GM19372 (cell line): Measurements from ENCODE around the gene CDH23.

Experiments used
- ATAC-seq: cut with Tn5 transposase; IDR thresholded peaks from one replicate; pipeline ENCODE4 v1.9.1; 2021; ENCODE audit warnings: mild to moderate bottlenecking, low read depth, moderate library complexity; ENCODE audit not compliant: unreplicated experiment

CDH23 gene

DNA sequence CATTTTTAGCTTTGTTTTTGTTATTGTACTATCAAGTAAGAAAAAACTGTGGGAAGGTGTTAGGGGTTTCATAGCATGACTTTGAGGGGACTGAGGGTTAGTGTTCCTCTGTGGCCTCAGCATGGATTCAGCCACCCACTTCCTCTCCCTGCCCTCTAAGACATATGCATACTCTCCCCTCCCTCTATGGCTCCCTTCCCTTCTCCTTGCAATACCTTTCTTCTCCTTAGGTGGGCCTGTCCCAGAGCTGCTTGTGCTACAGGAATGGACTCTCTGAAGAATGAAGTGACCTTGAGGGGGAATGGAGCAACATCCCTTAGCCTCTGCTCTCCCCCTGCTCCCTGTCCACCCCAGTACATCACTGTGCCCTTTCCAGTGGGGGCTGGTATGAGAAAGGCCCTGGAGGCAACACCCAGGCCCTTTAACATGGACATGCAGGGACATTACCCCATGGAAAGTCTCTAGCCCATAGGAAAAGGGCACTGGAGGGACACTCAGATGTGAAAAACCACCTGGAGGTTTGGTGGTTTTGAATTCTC, 22.4 kb downstream of the CDH23 start:
- no peak for ATAC-seq

DNA sequence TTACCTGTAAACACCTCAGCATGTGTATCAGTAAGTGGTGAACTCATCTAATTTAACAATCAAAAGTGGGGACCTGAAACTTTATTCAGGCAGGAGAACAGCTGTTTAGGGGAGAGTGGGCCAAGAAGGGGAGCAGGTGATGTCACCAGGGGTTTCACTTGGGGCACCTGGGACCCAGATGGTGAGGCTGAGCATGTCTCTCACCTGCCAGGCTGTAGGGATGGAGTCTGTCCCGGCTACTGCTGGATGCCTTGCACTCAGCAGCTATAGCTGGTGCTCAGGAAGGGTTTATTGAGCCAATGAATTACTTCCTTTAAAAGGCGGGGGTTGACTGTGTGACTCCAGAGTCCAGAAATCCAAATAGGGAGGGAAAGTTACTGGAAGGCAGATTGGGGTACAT, 23.0 kb downstream of the CDH23 start:
- no peak for ATAC-seq

DNA sequence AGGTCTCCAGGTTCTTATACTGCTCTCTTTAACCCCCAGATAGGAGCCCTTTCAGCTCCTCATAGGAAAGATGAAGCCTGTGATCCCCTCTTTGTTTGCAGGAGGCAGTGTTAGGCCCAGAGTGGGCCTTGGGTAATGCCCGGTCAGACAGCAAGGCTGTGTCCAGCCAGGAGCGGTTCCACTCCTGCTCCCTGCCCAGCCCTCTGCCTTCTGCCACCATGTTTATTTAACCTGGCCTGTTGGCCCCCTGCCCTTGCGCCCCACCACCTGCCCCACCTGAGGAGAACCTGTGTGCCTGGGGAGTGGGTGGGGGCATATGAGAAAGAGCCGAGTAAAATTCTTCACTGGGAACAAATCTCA, 24.3 kb downstream of the CDH23 start:
- ATAC-seq = no peak

DNA sequence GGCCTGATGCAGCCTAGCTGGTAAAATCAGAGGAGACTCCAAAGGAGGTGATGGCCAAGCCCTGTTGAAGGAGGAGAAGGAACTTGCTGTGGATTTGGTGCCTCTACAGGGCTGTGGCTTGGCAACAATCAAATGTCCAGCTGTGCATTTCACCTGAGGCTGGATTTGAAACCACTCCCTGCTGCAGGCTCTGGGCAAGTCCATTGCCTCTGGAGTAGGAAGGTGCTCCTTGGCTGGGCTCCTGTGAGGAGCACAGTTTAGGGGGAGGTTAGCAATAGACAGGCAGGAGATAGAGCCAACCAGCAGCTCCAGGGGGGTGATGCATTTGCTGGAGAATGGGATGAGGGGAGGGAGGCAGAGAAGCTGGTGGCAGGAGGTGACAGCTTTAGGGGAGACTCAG, 26.5 kb downstream of the CDH23 start:
- no peak for ATAC-seq

DNA sequence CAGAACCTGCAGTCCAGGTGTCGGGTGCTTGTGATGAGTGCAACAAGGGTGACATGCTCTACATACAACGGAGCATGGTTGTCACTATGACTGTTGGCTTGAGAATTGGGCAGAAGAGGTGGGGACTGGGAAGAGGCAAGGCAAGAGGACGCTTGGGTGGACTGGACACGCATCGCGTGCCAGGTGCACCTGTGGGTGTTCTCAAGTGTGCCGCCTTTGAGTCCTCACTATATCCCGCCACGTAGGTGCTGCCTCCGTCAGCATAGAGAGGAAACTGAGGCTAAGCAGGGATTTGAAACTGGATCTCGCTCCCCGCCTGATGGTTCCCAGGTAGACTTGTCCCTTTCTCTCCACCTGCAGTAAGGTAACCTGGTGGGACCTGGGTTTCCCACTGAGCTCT, 27.2 kb downstream of the CDH23 start:
- ATAC-seq = no peak

DNA sequence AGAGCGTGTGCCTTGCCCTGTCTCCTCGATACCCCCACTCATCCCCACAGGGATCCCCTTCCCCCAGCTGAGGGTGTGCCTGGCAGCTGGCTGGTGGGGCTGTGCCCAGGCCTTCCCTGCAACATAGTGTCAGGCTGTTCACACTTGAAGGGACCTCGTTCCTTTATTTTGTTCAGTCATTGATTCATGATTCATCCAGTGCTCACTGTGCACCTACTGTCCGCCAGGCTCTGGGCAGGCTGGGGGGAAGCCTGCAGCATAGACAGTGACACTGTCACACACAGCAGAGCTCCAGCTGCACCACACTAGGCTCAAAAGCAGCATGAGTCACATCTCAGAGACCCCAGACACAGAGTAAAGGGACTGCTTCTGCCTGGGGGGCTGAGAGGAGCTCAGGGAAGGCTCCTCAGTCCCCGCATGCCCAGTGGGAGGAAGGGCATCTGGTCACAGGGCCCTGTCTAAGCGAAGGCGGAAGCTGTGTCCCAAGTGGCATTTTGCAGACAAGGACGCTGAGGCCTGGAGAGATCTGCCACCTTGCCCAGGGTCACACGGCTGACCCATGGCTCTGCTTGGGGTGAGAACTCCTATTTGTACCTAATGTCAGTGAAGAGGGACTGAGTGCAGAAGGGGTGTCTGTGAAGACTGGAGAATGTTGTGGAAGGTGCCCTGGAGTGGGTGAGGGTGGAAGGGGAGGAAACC, 27.9 kb downstream of the CDH23 start:
- no peak for ATAC-seq

DNA sequence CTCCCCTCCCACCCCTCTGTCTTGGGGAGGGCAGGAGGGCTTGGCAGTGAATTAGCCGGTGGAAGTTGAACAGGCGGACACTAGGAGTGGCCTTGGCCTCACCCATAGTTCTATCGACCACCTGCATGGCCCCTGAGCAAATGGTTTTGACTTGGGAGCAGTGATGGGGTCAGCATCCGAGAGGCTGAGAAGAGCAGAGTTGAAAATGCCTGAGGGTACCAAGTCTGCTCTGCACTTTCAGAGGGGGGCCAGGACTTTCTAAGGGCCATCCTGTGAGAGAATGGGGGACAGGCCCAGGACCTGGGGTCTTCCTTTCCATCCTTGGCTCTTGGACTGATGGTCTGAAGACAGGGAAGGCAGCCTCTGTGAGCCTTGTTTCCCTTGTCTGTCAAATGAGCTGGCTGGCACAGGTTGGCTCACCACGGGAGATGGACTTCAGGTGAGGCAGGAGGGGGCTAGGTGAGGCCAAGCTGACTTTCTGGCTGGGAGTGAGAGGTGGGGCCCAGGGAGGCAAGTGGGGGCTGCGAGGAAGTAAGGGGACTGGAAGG, 29.4 kb downstream of the CDH23 start:
- ATAC-seq = no peak

DNA sequence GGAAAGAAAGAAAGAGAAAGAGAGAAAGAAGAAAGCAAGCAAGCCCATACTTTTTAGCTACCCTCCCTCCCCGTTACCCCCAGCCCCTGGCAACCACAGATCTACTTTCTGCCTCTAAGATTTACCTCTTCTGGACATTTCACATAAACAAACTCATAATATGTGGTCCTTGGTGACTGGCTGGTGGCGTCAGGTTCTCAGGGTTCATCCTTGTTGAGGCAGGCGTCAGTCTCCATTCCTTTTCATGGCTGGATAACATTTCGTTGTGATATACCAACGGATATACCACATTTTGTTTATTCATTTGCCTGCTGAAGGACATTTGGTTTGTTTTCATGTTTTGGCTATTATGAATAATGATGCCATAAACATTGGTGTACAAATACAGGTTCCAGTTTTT, 30.5 kb downstream of the CDH23 start:
- no peak for ATAC-seq

DNA sequence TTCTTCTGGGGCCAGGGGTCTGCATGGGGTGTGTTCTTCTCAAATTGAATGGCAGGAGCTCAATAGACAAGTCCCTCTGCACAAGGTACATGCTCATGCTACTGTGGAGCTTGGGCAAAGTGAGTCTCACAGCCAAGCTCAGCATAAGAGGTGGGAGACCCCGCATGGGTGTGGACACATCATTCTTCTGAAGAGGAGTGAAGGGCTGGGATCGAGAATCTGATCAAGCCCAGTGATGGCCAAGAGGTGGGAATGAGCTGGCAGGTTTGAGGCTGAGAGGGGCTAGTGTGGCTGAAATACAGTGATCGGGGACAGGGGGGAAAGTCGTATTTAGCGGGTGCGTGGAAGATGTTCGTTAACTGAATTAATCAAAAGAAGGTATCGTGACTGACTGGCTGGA, 32.6 kb downstream of the CDH23 start:
- ATAC-seq = no peak

DNA sequence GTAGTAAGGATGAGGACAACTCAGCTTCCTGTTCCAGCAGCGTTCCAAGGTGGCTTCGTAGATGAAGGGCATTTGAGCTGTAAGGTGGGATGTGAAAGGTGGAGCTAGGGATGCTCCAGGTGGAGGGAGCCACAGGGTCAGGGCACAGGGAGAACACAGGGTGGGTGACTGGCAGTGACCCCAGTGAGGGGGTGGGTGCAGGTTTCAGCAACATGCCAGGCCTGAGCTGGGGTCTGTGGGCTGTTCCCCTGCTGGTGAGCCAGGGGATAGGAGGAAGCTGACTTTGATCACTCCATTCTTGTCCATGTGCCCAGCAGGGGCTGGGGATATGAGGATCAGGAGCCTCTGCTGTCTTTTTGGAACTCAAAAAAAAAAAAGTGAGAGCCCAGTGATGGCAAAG, 33.2 kb downstream of the CDH23 start:
- no peak for ATAC-seq

DNA sequence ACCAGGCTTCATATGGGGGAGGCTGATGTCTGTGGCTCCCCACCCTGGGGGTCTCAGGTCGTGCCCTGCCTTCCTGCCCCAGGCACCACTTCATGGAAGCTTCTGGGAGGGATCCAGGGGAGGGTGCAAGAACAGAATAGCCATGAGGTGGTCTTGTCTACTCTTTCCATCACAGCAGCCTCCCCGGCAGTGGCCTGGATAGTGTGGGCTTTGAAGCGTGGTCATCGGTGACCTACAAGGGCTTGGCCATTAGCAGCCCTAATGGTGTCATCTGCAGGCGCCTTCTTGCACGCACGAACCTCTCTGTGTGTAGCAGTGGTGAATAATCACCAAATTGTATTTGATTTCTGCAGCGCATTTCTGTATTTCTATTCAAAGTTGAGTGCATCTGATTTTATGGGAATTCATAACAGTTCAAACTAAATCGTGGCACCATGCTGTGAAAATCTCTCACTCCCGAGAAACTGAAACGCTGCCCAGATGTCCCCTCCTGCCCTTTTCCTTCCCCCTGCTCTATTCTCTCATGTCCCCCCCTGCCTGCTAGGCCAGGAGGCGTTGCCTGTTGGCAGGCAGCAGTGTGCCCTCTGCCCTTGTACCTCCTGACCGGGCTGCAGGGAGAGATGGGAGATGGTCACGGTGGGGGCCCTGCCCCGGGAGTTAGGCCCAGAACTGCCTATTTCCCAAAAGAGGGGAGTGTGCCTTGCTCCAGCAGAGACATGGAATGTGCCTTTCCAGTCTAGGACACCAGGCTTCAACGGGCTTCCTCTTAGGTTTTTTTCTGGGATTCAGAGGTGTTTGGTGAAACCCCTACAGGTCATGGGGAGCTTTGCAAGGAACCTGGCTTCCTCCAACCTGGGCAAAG, 34.8 kb downstream of the CDH23 start:
- ATAC-seq = no peak

DNA sequence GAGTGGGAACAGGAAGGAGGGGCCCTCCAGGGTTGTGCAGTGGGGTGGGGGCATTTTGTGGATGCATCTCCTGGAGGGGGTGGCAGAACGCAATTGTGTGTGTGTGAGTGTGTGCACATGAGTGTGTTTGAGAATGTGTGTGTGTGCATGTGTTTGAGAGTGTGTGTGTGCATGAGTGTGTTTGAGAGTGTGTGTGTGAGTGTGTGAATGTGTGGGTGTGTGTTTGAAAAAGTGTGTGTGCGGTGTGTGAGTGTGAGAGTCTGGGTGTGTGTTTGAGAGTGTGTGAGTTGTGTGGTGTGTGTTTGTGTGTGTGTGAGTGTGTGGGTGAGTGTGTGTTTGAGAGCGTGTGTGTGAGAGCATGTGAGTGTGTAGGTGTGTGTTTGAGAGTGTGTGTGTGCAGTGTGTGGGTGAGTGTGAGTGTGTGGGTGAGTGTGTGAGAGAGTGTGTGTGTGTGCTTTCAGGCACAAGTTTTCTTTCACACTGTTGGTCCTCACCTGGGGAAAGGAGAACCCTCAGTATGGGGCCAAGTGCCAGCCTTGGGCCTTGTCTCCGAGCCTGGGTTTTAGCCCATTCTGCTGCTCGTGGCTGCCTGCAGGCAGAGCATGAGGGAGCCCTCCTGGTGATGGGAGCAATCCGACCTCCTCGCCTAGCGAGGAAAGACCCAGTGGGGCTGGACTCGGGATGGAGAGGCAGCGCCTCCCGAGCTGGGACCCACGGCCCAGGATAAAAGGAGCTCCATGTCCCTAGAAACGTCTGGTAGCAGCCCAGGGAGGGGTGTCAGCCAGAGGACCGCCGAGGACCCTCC, 35.6 kb downstream of the CDH23 start:
- no peak for ATAC-seq

DNA sequence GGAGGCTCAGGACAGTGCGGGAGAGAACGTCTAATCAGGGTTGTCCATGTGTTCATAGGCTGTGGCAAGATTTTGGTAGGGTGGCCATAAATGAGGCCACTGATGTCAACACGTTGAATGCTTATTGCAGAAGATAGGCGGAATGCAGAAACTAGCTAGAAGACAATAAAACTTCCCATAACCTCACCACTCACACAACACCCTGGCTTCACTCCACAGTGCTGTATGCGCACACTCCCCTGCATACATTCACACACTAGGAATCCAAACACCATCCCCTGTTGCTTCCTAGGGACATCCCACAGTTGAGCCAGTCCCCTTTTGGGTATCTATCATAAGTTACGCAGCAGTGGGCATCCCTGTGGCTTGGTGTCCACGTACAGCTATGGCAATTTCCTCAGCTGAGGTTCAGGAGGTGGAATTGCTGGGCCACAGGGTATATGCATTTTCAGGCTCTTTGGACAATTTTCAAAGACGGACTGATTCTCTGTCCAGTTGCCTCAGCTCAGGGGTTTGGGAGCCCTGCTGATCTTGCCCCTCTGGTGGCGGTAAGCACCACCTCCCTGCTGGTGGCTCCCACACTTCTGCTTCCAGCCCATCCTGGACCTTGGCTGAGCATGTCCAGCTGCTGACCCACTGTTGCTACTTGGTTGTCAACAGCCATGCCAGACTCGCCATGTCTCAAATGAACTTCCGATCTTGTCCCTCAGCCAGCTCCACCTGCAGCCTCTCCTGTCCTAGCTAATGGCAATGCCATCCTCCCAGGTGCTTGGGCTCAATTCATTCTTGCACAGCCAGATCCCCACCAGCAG, 36.4 kb downstream of the CDH23 start:
- no peak for ATAC-seq

DNA sequence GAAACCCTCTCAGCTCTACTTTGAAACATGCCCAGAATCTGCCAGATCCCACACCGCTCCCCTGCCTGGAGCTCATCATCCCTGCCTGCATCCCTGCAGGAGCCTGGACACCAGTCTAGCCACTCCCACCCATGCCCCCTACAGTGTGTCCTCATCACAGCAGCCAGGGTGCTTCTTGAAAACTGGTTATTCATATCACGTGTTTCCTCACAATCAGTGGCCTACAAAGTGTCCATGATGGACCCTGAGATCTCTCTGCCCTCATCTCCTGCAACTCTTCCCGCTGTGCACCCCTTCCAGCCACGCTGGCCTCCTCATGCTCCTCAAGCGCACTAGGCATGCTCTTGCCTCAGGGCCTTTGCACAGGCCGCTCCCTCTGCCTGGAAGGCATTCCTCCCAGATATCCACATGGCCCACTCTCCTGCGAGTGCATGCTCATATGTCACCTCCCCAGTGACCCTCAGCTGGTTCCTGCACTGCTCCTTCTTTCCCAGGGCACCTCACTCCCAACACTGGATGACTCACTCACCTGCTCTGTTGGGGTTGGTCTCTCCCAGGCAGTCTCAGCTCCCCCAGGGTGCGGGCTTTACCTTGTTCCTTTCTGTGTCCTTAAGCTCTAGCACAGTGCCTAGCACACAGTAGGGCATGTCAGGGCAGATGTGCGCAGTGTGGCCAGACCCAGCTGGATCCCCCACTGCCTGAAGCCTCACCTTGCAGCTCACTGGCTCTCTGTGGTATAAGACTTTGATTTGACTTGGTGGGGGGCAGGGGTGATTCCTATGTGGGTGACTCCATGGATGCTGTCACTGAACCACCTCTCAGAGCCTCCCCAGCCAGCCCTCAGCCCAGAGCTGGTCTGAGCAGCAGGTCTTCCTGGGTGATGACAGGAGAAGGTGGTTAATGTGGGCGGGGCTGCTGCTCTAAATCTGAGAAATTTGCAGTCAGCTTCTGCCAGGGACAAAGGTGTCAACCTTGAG, 37.3 kb downstream of the CDH23 start:
- ATAC-seq = no peak

DNA sequence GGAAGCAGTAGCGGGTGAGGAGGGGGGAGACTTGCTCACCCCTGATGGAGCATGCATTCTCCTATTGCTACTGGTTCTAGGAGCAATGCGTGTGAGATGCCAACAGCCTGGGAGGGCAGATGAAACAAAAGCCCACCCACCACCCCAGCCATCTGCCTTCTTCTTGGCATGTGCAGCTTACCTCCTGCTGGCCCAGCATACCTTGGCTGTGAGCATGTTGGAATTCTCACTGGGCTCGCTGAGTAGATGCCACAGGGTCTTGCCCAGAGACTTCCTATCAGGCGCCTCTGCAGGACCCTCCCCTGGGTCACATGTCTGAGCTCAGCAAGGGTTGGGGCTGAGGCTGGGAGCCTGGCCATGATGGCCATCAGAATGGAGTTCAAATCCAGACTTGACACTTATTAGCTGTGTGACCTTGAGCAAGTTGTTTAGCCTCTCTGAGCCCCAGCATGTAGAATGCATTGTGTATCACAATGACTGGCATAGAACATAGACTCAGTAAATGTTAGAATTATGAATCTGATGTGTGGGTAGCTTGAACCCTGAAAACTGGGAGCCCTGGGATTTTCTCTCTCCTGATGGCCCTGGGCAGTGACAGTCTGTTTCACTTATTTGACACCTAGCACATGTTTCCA, 38.2 kb downstream of the CDH23 start:
- no peak for ATAC-seq

DNA sequence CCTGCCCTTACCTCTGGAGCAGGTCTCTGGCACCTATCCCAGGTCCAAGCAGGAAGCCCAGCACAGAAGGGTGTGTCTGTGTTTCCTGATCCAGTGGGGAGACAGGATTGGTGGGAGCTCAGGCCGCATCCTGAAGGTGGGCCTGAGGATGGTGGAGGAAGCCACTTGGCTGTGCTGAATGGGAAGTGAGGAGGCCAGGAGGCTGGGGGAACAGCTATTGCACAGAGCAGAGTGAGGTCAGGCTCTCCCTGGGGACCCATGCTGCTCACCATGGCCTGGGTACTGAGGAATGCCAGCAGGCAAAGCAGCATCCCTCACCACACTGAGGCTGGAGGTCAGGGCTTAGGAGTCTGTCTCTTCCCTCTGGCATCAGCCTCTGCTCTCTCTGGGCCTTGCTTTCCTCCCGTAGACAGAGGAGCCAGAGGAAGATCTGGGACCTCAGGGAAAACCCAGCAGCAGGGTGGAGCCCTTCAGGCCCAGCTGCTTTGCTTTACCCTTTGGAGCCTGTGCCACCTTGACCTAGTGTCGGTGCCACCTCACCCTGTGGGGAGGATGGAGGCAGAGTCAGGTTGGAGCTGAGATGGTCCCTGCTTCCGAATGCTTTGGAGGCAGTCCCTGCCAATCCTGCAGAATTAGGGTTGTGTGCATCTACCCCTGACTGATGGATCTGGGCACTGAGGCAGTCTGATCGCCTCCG, 39.0 kb downstream of the CDH23 start:
- no peak for ATAC-seq

DNA sequence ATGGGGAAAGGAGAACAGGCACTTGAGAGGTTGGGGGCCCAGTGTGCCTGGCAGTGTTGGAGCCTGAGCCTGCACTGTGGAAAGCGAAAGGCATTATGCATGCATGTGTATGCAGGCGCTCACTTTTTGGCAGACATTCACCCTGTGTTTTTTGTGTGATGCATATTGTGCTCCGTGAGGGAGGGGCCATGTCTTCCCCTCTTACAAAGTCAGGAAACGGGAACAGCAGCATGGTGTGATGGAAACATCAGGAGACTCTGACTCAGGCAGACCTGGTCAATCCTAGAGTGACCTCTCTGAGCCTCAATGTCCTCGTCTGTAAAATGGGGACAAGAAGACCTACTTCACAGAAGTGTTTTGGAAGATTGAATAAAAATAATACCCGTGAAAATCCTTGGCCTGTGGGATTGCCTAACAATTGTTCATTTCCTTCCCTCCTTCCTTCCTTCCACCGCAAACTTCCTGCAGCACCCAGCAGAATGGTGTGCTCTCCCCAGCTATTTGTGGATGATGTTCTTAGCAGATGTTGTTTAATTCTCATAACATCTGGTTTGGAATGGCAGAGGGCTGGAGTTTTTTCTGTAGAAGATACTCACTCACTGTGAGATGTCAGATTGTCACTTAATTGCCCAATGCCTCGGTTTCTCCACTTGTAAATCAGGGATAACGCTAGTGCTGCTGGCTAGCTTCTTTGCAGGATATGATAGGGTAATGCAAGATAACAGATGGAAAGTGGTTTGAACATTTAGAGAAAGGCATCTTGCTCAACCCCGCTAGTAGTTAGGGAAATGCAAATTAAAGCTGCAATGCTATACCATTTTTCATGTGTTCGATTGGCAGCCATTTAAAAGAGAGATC, 39.8 kb downstream of the CDH23 start:
- ATAC-seq = no peak
